CD8-positive, alpha-beta memory T cell (primary cell): ENCODE data around the gene MRPS18B. TPM values are rescaled to one million over a fixed set of nuclear protein-coding genes. Genes with fewer than 3 reads are reported as not detected.

Experiments
- CTCF ChIA-PET: fragments of 350-600 bp; sonication (Branson Sonifier 250); formaldehyde crosslinking; loops from one replicate; lab custom pipeline; 2021; ENCODE audit warnings: antibody characterized with exemption; lab: Charles Lee
- POLR2A ChIA-PET: fragments of 350-600 bp; sonication (Branson Sonifier 250); formaldehyde crosslinking; loops from one replicate; lab custom pipeline; 2021; ENCODE audit warnings: antibody characterized with exemption; lab: Charles Lee
- DNase-seq, 5 donors: peaks; one replicate each; pipeline versions ENCODE4 v3.0.0 to v3.0.0-alpha.2; 2020 to 2022; ENCODE audit warnings: mixed read lengths in 1 of 5
- H3K27ac ChIP-seq: one replicate; pipeline ENCODE4 v1.7.0; 2013; ENCODE audit warnings: low read depth, mild to moderate bottlenecking, low read length, moderate library complexity
- H3K27me3 ChIP-seq: 2 replicates; pipeline ENCODE4 v1.7.0; 2013; ENCODE audit warnings: low read length, mild to moderate bottlenecking; ENCODE audit not compliant: insufficient read depth, poor library complexity, severe bottlenecking
- H3K36me3 ChIP-seq: 2 replicates; pipeline ENCODE4 v1.7.0; 2013; ENCODE audit warnings: mild to moderate bottlenecking, low read length, moderate library complexity; ENCODE audit not compliant: insufficient read depth
- H3K4me1 ChIP-seq: 2 replicates; pipeline ENCODE4 v1.7.0; 2013; ENCODE audit warnings: mild to moderate bottlenecking, low read length, moderate library complexity; ENCODE audit not compliant: insufficient read depth
- H3K4me3 ChIP-seq: 2 replicates; pipeline ENCODE4 v1.7.0; 2013; ENCODE audit warnings: mild to moderate bottlenecking, low read length
- H3K9me3 ChIP-seq: 2 replicates; pipeline ENCODE4 v1.7.0; 2013; ENCODE audit warnings: mild to moderate bottlenecking, low read length
- H3K27ac Mint-ChIP-seq, 8 donors: one replicate each; pipeline ENCODE4 v1.8.0; 2020 to 2021; ENCODE audit warnings: mixed read lengths in 8 of 8, mild to moderate bottlenecking in 6 of 8, inconsistent platforms in 3 of 8, moderate library complexity in 3 of 8
- H3K27me3 Mint-ChIP-seq, 2 donors: one replicate each; pipeline ENCODE4 v1.8.0; 2020 to 2021; ENCODE audit warnings: mixed read lengths in 2 of 2, mild to moderate bottlenecking in 1 of 2, moderate library complexity in 1 of 2
- H3K36me3 Mint-ChIP-seq, 3 donors: one replicate each; pipeline ENCODE4 v1.8.0; 2020 to 2021; ENCODE audit warnings: mixed read lengths in 3 of 3, inconsistent platforms in 1 of 3, mild to moderate bottlenecking in 1 of 3
- H3K4me1 Mint-ChIP-seq, 3 donors: one replicate each; pipeline ENCODE4 v1.8.0; 2020 to 2021; ENCODE audit warnings: mixed read lengths in 3 of 3, inconsistent platforms in 1 of 3, mild to moderate bottlenecking in 1 of 3
- H3K4me3 Mint-ChIP-seq, 7 donors: one replicate each; pipeline ENCODE4 v1.8.0; 2020 to 2021; ENCODE audit warnings: mixed read lengths in 7 of 7, mild to moderate bottlenecking in 6 of 7, moderate library complexity in 4 of 7, inconsistent platforms in 2 of 7
- H3K9me3 Mint-ChIP-seq, 5 donors: one replicate each; pipeline ENCODE4 v1.8.0; 2020 to 2022; ENCODE audit warnings: mixed read lengths in 5 of 5, mild to moderate bottlenecking in 3 of 5, moderate library complexity in 2 of 5, inconsistent platforms in 1 of 5
- polyA plus RNA-seq: library from polyadenylated mRNA; unstranded; fragments of 300-500 nt; fragmentation: Illumina TruSeq; gene quantifications from one replicate; pipeline ENCODE4 v1.2.3, GENCODE V29; 2021
- total RNA-seq, 2 experiments: library from RNA; stranded (reverse); gene quantifications; one replicate each; pipeline ENCODE4 v1.2.3, GENCODE V29; 2021

The MRPS18B gene
- total and polyA plus RNA-seq, 3 experiments from 2014 or later: 102 to 113 (median 103) TPM

- peak within 1 kb of the TSS; percentile 99 for H3K27ac ChIP-seq
- H3K36me3 Mint-ChIP-seq: peaks cover 19 to 71% (median 21%) of the 10 kb centered on the region in 3 donors
- ChIA-PET CTCF (interaction anchor here (1.0 to 2.2 kb wide), 6 partner anchors 56 to 134 kb away, joined by 3 to 10 read pairs (median 6); partner anchors contain the start of genes DHX16 and MDC1), POLR2A (interaction anchor here (0.5 to 2.4 kb wide), 16 partner anchors 9 to 125 kb away, joined by 3 to 17 read pairs (median 6); partner anchors contain the start of genes ABCF1, ATAT1, DHX16 and FLOT1)
- peaks cover 0 to 4% (median 2%) of the 10 kb centered on the region in 5 donors for H3K9me3 Mint-ChIP-seq
- peak within 1 kb of the TSS; percentile 93 to 100 (median 99) for H3K4me3 Mint-ChIP-seq
- H3K4me1 ChIP-seq: peaks cover 43% of the 10 kb centered on the region
- peaks cover 0 to 20% of the 10 kb centered on the region in 2 donors for H3K27me3 Mint-ChIP-seq
- peaks cover 42% of the 10 kb centered on the region for H3K36me3 ChIP-seq
- no peaks in the 10 kb centered on the region for H3K9me3 ChIP-seq
- peak; percentile 95 to 100 (median 99) for DNase-seq
- peak within 1 kb of the TSS; percentile 100 for H3K27ac Mint-ChIP-seq
- no peaks in the 10 kb centered on the region for H3K27me3 ChIP-seq
- H3K4me3 ChIP-seq: peak within 1 kb of the TSS; percentile 95
- H3K4me1 Mint-ChIP-seq: peaks cover 30 to 47% (median 45%) of the 10 kb centered on the region in 3 donors
These were observed 652 bp upstream of the MRPS18B start, which contains the start of gene PPP1R10 for GRCh38 chr6:30616811-30617564. Gene PPP1R10, minus strand, starts transcription at chr6:30617243. Its CDS starts 7,299 bp downstream, at chr6:30609944.

GRCh38 chr6:30618270-30618797 lies 694 bp downstream of the MRPS18B start:
- H3K36me3 Mint-ChIP-seq: peaks cover 19 to 74% (median 24%) of the 10 kb centered on the region in 3 donors
- H3K4me3 Mint-ChIP-seq: peak overlapping the region; percentile 93 to 100 (median 99)
- Histone ChIP-seq H3K4me3 (peak overlapping the region; percentile 95), H3K36me3 (peaks cover 45% of the 10 kb centered on the region), H3K9me3 (no peaks in the 10 kb centered on the region), H3K27ac (peak overlapping the region; percentile 99), H3K4me1 (peaks cover 30% of the 10 kb centered on the region), H3K27me3 (no peaks in the 10 kb centered on the region)
- DNase-seq: no peak
- ChIA-PET CTCF (interaction anchor here (0.6 to 2.2 kb wide), 11 partner anchors 47 to 260 kb away, joined by 3 to 11 read pairs (median 6); partner anchors contain the start of genes ABCF1, DHX16 and MDC1), POLR2A (interaction anchor here (0.7 to 2.4 kb wide), 17 partner anchors 8 to 135 kb away, joined by 3 to 17 read pairs (median 6); partner anchors contain the start of genes ABCF1, ATAT1, DHX16 and GNL1)
- H3K4me1 Mint-ChIP-seq: peaks cover 25 to 34% (median 33%) of the 10 kb centered on the region in 3 donors
- H3K9me3 Mint-ChIP-seq: peaks cover 0 to 4% (median 2%) of the 10 kb centered on the region in 5 donors
- H3K27ac Mint-ChIP-seq: peak overlapping the region; percentile 100
- H3K27me3 Mint-ChIP-seq: peaks cover 0 to 20% of the 10 kb centered on the region in 2 donors

- peak overlapping the region in 3 of 8 donors; percentile 29 to 100 (median 55) for H3K27ac Mint-ChIP-seq
- H3K4me1 Mint-ChIP-seq: peaks cover 15 to 22% (median 20%) of the 10 kb centered on the region in 3 donors
- Histone ChIP-seq H3K4me3 (no peak overlapping the region), H3K9me3 (no peaks in the 10 kb centered on the region), H3K27ac (no peak overlapping the region), H3K36me3 (peaks cover 48% of the 10 kb centered on the region), H3K27me3 (no peaks in the 10 kb centered on the region), H3K4me1 (peaks cover 18% of the 10 kb centered on the region)
- peaks cover 0 to 4% (median 2%) of the 10 kb centered on the region in 5 donors for H3K9me3 Mint-ChIP-seq
- no peak for DNase-seq
- H3K36me3 Mint-ChIP-seq: peaks cover 19 to 75% (median 24%) of the 10 kb centered on the region in 3 donors
- ChIA-PET POLR2A (no interaction called here), CTCF (interaction anchor here (2.2 kb wide), 1 partner anchor 53 kb away, joined by 7 read pairs; the partner anchor contains the start of gene DHX16)
- H3K4me3 Mint-ChIP-seq: peak overlapping the region in 5 of 7 donors; percentile 20 to 99 (median 54)
- H3K27me3 Mint-ChIP-seq: peaks cover 0 to 20% of the 10 kb centered on the region in 2 donors
These were observed 1.9 kb downstream of the MRPS18B start for GRCh38 chr6:30619561-30619960.

- peaks cover 16% of the 10 kb centered on the region for H3K4me1 ChIP-seq
- Mint-ChIP-seq H3K4me1 (peaks cover 19 to 25% (median 19%) of the 10 kb centered on the region in 3 donors), H3K27ac (peak overlapping the region in 6 of 8 donors; percentile 51 to 98 (median 95)), H3K27me3 (no peaks in the 10 kb centered on the region), H3K36me3 (peaks cover 0 to 69% (median 11%) of the 10 kb centered on the region in 3 donors), H3K4me3 (peak overlapping the region in 1 of 7 donors; percentile 86), H3K9me3 (no peaks in the 10 kb centered on the region)
- POLR2A ChIA-PET: interaction anchor here (1.9 kb wide), 1 partner anchor 10 kb away, joined by 7 read pairs; no protein-coding TSS in a partner anchor
- H3K36me3 ChIP-seq: peaks cover 41% of the 10 kb centered on the region
- no peaks in the 10 kb centered on the region for H3K27me3 ChIP-seq
- H3K27ac ChIP-seq: peak overlapping the region; percentile 29
- CTCF ChIA-PET: interaction anchor here (0.7 to 3.1 kb wide), 11 partner anchors 9 to 143 kb away, joined by 3 to 14 read pairs (median 4); no protein-coding TSS in a partner anchor
- no peaks in the 10 kb centered on the region for H3K9me3 ChIP-seq
- no peak for DNase-seq
- no peak overlapping the region for H3K4me3 ChIP-seq
These were observed 7.9 kb downstream of the MRPS18B start for GRCh38 chr6:30625511-30625910.

GRCh38 chr6:30626484-30627366 lies 9.1 kb downstream of the MRPS18B start, which contains the start of gene ATAT1:
Gene ATAT1, plus strand, starts transcription at chr6:30626874.
- Mint-ChIP-seq H3K9me3 (no peaks in the 10 kb centered on the region), H3K36me3 (peaks cover 0 to 67% (median 11%) of the 10 kb centered on the region in 3 donors), H3K4me3 (peak within 1 kb of the TSS; percentile 86 to 95 (median 93)), H3K27ac (peak within 1 kb of the TSS; percentile 82 to 99 (median 98)), H3K27me3 (no peaks in the 10 kb centered on the region), H3K4me1 (peaks cover 19 to 25% (median 19%) of the 10 kb centered on the region in 3 donors)
- H3K27ac ChIP-seq: peak within 1 kb of the TSS; percentile 89
- no peaks in the 10 kb centered on the region for H3K9me3 ChIP-seq
- H3K4me3 ChIP-seq: peak within 1 kb of the TSS; percentile 76
- H3K36me3 ChIP-seq: peaks cover 31% of the 10 kb centered on the region
- POLR2A ChIA-PET: interaction anchor here (0.7 to 1.9 kb wide), 4 partner anchors 9 to 71 kb away, joined by 3 to 7 read pairs (median 5); partner anchors contain the start of genes DHX16, MRPS18B and PPP1R10
- H3K27me3 ChIP-seq: no peaks in the 10 kb centered on the region
- CTCF ChIA-PET: interaction anchor here (0.6 to 3.1 kb wide), 13 partner anchors 8 to 145 kb away, joined by 3 to 14 read pairs (median 3); no protein-coding TSS in a partner anchor
- peaks cover 16% of the 10 kb centered on the region for H3K4me1 ChIP-seq
- DNase-seq: peak; percentile 86 to 93 (median 88)

GRCh38 chr6:30635834-30636233 lies 18.2 kb downstream of the MRPS18B start:
- Mint-ChIP-seq H3K9me3 (no peaks in the 10 kb centered on the region), H3K36me3 (peaks cover 4 to 34% (median 15%) of the 10 kb centered on the region in 3 donors), H3K4me1 (peaks cover 0 to 5% (median 2%) of the 10 kb centered on the region in 3 donors), H3K27me3 (no peaks in the 10 kb centered on the region), H3K27ac (no peak overlapping the region), H3K4me3 (no peak overlapping the region)
- H3K4me1 ChIP-seq: peaks cover 10% of the 10 kb centered on the region
- H3K4me3 ChIP-seq: no peak overlapping the region
- DNase-seq: no peak
- H3K27me3 ChIP-seq: no peaks in the 10 kb centered on the region
- POLR2A ChIA-PET: no interaction called here
- no peaks in the 10 kb centered on the region for H3K36me3 ChIP-seq
- CTCF ChIA-PET: interaction anchor here (0.5 to 1.4 kb wide), 4 partner anchors 38 to 103 kb away, joined by 3 read pairs; no protein-coding TSS in a partner anchor
- H3K27ac ChIP-seq: no peak overlapping the region
- H3K9me3 ChIP-seq: no peaks in the 10 kb centered on the region
